Gastrocnemius medialis (tissue), 4 donors: ENCODE data around the gene SCO1. TPM values are rescaled to one million over a fixed set of nuclear protein-coding genes. Genes with fewer than 3 reads are reported as not detected.

Experiments
- ATAC-seq, 2 donors: fragments of 150-250 bp; one replicate each; pipeline ENCODE4 v1.9.1; 2016
- DNase-seq, 2 donors: peaks; one replicate each; pipeline ENCODE4 v3.0.0-alpha.2; 2019
- H3K27ac ChIP-seq, 4 donors: fragments of 200-600 bp; sonication (generic); 1 replicate in 1 of 4; 2 replicates in 3 of 4; pipeline ENCODE4 v1.5.1; 2016 to 2018; ENCODE audit warnings: mild to moderate bottlenecking in 2 of 4, moderate library complexity in 1 of 4
- H3K27me3 ChIP-seq, 3 donors: fragments of 200-600 bp; sonication (generic) in 2 of 3; 1 replicate in 1 of 3; 2 replicates in 2 of 3; pipeline versions ENCODE4 v1.5.1 to v1.6.0; 2016 to 2019; ENCODE audit warnings: mild to moderate bottlenecking in 1 of 3, moderate library complexity in 1 of 3
- H3K36me3 ChIP-seq, 2 donors: fragments of 200-600 bp; sonication (generic) in 1 of 2; one replicate each; pipeline ENCODE4 v1.5.1; 2017 to 2018
- H3K4me1 ChIP-seq, 2 donors: fragments of 200-600 bp; sonication (generic) in 1 of 2; one replicate each; pipeline ENCODE4 v1.5.1; 2016 to 2017; ENCODE audit warnings: mild to moderate bottlenecking in 2 of 2
- H3K4me3 ChIP-seq, 4 donors: fragments of 200-600 bp; sonication (generic) in 3 of 4; 1 replicate in 1 of 4; 2 replicates in 3 of 4; pipeline ENCODE4 v1.5.1; 2016 to 2019; ENCODE audit warnings: mild to moderate bottlenecking in 2 of 4
- H3K9me3 ChIP-seq, 3 donors: fragments of 200-600 bp; sonication (generic) in 2 of 3; 1 replicate in 1 of 3; 2 replicates in 2 of 3; pipeline ENCODE4 v1.5.1; 2016 to 2019
- POLR2A ChIP-seq, 2 donors: fragments of 450-650 bp; IDR thresholded peaks; one replicate each; pipeline ENCODE4 v1.6.1; 2017; ENCODE audit warnings: antibody characterized with exemption in 2 of 2, mild to moderate bottlenecking in 2 of 2, moderate library complexity in 2 of 2
- in situ Hi-C, 4 donors: fragments of 200-750 bp; cut with MboI; loops; one replicate each; pipeline versions ENCODE4 v1.15.0 to v1.8.0; 2017; ENCODE audit warnings: low sequenced_read_pairs in 4 of 4
- intact Hi-C: fragments of 100-400 bp; cut with DNase I; formaldehyde crosslinking; loops from one replicate; pipeline ENCODE4 v1.15.1; 2023; ENCODE audit warnings: low total_unique reads
- total RNA-seq, 4 donors: library from RNA; depleted of rRNA; stranded (reverse); fragments of >200 nt; gene quantifications; one replicate each; pipeline versions ENCODE4 v1.1.0 to v1.2.3, GENCODE V29; 2016
- TF ChIP-seq, protein P1 (sequence below), 5 experiments: fragments of 450-650 bp in 3 of 5; fragments of 200-600 bp in 2 of 5; sonication (generic) in 2 of 5; IDR thresholded peaks in 4 of 5; conservative IDR thresholded peaks in 1 of 5; 1 replicate in 4 of 5; 2 replicates in 1 of 5; pipeline ENCODE4 v1.5.1; 2016 to 2019; ENCODE audit warnings: antibody characterized with exemption in 5 of 5, mild to moderate bottlenecking in 3 of 5, moderate library complexity in 3 of 5

The SCO1 gene
- total RNA-seq, 4 donors from 2014 or later, result 16.7 to 27.3 (median 22.8) TPM

- DNase-seq, result no peak
- Histone ChIP-seq H3K4me1 (no peaks in the 10 kb centered on the region), H3K4me3 (no peak overlapping the region), H3K36me3 (peaks cover 0 to 12% of the 10 kb centered on the region in 2 donors), H3K27me3 (no peaks in the 10 kb centered on the region), H3K27ac (no peak overlapping the region), H3K9me3 (no peaks in the 10 kb centered on the region)
- intact Hi-C loops (no loop called here), in situ Hi-C loops (loop anchor here (5.0 to 25.0 kb wide), 3 partner anchors 189 to 199 kb away; partner anchors contain the start of gene PIRT (in 1 of the 4))
- ATAC-seq, result no peak
- TF ChIP-seq, protein P1, sequence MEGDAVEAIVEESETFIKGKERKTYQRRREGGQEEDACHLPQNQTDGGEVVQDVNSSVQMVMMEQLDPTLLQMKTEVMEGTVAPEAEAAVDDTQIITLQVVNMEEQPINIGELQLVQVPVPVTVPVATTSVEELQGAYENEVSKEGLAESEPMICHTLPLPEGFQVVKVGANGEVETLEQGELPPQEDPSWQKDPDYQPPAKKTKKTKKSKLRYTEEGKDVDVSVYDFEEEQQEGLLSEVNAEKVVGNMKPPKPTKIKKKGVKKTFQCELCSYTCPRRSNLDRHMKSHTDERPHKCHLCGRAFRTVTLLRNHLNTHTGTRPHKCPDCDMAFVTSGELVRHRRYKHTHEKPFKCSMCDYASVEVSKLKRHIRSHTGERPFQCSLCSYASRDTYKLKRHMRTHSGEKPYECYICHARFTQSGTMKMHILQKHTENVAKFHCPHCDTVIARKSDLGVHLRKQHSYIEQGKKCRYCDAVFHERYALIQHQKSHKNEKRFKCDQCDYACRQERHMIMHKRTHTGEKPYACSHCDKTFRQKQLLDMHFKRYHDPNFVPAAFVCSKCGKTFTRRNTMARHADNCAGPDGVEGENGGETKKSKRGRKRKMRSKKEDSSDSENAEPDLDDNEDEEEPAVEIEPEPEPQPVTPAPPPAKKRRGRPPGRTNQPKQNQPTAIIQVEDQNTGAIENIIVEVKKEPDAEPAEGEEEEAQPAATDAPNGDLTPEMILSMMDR (IDR thresholded peaks at IDR 0.05 in 4 of 5, conservative IDR thresholded peaks at IDR 0.05 in 1 of 5), result no peak
- no peak for TF ChIP-seq POLR2A (IDR thresholded peaks at IDR 0.05)
Observed at GRCh38 chr17:10648381-10648780, 49.0 kb downstream of the SCO1 start.

DNA sequence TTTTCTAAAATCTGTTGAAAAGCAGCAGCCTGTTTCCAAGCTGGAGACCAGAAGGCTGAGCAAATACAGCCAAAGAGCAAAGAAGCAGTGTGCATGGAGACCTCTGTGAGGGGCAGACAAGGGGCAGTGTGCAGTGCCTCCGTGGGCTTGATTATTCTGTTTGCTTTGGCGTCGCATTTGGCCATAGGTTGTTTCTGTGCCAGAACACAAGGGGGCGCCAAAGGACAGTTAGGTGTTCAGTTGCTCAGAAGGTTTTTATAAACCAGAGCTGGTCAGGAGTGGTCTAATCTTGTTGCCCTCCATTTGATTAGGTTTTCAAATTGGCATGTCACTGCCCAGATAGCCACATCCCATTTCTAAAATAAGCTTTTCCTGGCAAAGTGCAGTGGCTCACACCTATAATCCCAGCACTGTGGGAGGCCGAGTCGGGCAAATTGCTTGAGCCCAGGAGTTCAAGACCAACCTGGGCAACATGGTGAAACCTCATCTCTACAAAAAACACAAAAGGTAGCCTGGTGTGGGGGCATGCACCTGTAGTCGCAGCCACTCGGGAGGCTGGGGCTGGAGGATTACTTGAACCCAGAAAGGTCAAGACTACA lies 50.8 kb downstream of the SCO1 start:
- Histone ChIP-seq H3K4me1 (no peaks in the 10 kb centered on the region), H3K27me3 (no peaks in the 10 kb centered on the region), H3K4me3 (no peak overlapping the region), H3K27ac (no peak overlapping the region), H3K36me3 (peaks cover 0 to 28% of the 10 kb centered on the region in 2 donors), H3K9me3 (no peaks in the 10 kb centered on the region)
- TF ChIP-seq, protein P1 (IDR thresholded peaks at IDR 0.05 in 4 of 5, conservative IDR thresholded peaks at IDR 0.05 in 1 of 5), result peak; percentile 60 to 86 (median 75)
- no peak for TF ChIP-seq POLR2A (IDR thresholded peaks at IDR 0.05)
- DNase-seq (peak; percentile 38 to 54), ATAC-seq (peak; percentile 66 to 80)
- in situ Hi-C loops, result loop anchor here (5.0 to 25.0 kb wide), 3 partner anchors 191 to 201 kb away; partner anchors contain the start of gene PIRT (in 1 of the 4)
- intact Hi-C loops, result loop anchor here (1.0 kb wide), 1 partner anchor 199 kb away; no protein-coding TSS in a partner anchor

GRCh38 chr17:10640475-10640874 lies 56.9 kb downstream of the SCO1 start:
- DNase-seq, result no peak
- intact Hi-C loops, result no loop called here
- in situ Hi-C loops, result loop anchor here in 3 of 4 donors (10.0 to 25.0 kb wide), 2 partner anchors 197 to 204 kb away; partner anchors contain the start of gene PIRT (in 1 of the 3)
- no peak overlapping the region for H3K27ac ChIP-seq
- peak in 1 of 2 donors; percentile 64 for ATAC-seq
- no peaks in the 10 kb centered on the region for H3K9me3 ChIP-seq
- no peaks in the 10 kb centered on the region for H3K27me3 ChIP-seq
- TF ChIP-seq, protein P1 (IDR thresholded peaks at IDR 0.05 in 4 of 5, conservative IDR thresholded peaks at IDR 0.05 in 1 of 5), result no peak
- H3K4me1 ChIP-seq, result no peaks in the 10 kb centered on the region
- peaks cover 0 to 63% of the 10 kb centered on the region in 2 donors for H3K36me3 ChIP-seq
- no peak overlapping the region for H3K4me3 ChIP-seq

DNA sequence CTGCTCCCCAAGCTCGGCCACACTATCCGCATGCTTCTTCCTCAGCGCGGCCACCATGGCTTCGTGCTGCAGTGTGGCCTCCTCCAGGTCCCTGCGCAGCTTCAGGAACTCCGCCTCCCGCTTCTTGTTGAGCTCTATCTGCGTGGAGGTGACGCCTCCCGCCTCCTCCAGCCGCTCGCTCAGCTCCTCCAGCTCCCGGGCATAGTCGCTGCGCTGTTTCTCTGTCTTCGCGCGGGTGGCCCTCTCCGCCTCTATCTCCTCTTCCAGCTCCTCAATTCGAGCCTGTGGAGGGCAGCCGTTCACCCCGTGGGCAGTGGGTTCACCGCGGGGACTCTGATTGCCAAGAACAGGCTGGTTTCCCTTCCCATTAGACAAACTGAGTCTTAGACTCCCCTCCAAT lies 59.2 kb downstream of the SCO1 start:
- intact Hi-C loops, result no loop called here
- H3K4me1 ChIP-seq, result no peaks in the 10 kb centered on the region
- no peak for TF ChIP-seq POLR2A (IDR thresholded peaks at IDR 0.05)
- TF ChIP-seq, protein P1 (IDR thresholded peaks at IDR 0.05 in 4 of 5, conservative IDR thresholded peaks at IDR 0.05 in 1 of 5), result no peak
- H3K9me3 ChIP-seq, result no peaks in the 10 kb centered on the region
- in situ Hi-C loops, result loop anchor here in 1 of 4 donors (25.0 kb wide), 1 partner anchor 199 kb away; the partner anchor contains the start of gene PIRT
- peaks cover 0 to 76% of the 10 kb centered on the region in 2 donors for H3K36me3 ChIP-seq
- no peak overlapping the region for H3K27ac ChIP-seq
- H3K4me3 ChIP-seq, result no peak overlapping the region
- ATAC-seq (no peak), DNase-seq (no peak)
- no peaks in the 10 kb centered on the region for H3K27me3 ChIP-seq
